ENCODE measurements around the gene P2RX4. TPM values are rescaled to one million over a fixed set of nuclear protein-coding genes. Genes with fewer than 3 reads are reported as not detected.
"Not testable (repeated sequence)": the region's sequence is repeated elsewhere in the genome, so short reads cannot be mapped to it uniquely, and the experiment has no call there.

Gene P2RX4
- total RNA-seq, 1 donor from 2014 or later, result 11.4 TPM

DNA sequence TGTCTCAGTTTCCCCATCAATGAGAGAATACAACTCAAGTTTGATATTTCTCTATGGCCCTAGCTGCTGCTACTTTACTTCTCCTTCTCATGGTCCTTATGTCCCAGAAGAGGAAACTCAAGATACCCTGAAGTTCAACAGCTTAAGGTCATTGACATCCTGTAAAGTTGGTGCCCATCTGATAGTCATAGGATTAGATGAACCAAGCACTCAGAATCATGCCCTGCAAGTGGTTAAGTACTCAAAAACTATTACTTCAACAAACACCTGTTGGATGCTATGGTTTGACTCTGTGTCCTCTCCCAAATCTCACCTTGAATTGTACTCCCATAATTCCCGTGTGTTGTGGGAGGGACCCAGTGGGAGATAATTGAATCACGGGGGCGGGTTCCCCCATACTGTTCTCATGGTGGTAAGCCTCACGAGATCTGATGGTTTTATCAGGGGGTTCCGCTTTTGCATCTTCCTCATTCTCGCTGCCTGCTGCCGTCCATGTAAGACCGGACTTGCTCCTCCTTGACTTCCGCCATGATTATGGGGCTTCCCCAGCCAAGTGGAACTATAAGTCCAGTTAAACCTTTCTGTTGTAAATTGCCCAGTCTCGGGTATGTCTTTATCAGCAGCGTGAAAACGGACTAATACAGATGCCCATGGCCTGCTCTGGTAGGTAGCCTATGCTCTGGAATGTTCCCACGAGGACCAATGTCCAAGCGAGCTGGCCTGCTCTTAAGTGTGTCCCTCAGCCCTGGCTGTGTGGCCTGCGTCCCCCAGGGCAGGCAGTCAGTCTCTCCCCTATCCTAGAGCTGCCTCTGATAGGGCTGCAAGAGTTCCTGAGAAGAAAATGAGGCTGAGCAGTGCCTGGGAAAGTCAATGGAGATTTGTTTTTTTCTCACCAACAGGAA is 68.5 kb downstream of the P2RX4 start:
- no peak for DNase-seq

GRCh38 chr12:121279071-121279375 is 69.1 kb downstream of the P2RX4 start:
- DNase-seq, result no peak

DNA sequence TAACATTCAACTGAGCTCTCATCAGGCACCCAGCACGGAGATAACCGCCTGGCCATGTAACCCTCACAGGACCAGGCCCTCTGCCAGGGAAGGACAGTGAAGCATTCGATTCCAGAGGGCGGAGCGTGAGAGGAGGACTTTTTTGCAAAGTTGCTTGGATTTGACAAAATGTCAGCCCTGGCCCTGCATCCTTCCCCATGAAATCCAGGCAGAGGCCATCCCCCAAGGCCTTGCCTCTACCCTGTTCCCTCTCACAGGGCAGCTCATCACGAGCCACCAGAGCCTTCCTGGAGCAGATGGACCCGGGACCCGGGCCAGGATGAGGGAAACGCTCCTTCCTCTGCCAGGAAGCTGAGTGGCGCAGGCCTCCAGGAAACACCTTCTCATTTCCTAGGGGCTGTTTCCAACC is 69.6 kb downstream of the P2RX4 start:
- DNase-seq, result no peak

DNA sequence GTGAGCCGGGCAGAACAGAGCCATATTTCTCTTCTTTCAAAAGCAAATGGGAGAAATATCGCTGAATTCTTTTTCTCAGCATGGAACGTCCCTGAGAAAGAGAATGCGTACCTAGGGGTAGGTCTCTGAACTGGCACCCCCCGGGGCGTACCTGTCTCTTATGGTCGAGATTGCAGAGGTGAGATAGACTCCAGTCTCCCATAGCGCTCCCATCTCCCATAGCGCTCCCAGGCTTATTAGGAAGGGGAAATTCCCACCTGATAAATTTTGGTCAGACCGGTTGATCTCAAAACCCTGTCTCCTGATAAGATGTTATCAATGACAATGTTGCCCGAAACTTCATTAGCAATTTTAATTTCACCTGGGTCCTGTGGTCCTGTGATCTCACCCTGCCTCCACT is 70.6 kb downstream of the P2RX4 start:
- DNase-seq, result not testable (repeated sequence)

GRCh38 chr12:121281116-121281515 is 71.2 kb downstream of the P2RX4 start:
- not testable (repeated sequence) for DNase-seq

- no peak for DNase-seq
These were observed 72.3 kb downstream of the P2RX4 start for GRCh38 chr12:121282072-121282742.

- not testable (repeated sequence) for DNase-seq
These were observed 73.0 kb downstream of the P2RX4 start for GRCh38 chr12:121282910-121283309.

DNA sequence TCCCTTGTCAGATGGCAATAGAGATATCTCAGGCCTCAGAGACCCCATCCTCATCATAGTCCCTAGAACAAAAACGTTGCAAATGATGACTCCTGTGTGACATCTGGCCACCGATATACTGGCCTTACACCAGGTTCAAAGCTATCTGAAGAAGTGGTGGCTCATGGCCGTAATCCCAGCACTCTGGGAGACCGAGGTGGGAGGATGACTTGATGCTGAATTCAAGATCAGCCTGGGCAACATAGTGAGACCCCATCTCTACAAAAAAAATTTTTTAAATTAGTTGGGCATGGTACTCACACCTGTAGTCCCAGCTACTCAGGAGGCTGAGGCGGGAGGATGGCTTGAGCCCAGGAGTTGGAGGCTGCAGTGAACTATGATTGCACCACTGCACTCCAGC is 73.5 kb downstream of the P2RX4 start:
- DNase-seq, result no peak

Other genes starting within 250 kb of the P2RX4 start
- gene HNF1A, start 231.6 kb upstream of the P2RX4 start, total RNA-seq, result not detected
- 8.9 TPM for gene C12orf43, start 193.6 kb upstream of the P2RX4 start, total RNA-seq
- gene OASL, start 170.9 kb upstream of the P2RX4 start, total RNA-seq, result 0.31 TPM
- gene P2RX7, start 77.3 kb upstream of the P2RX4 start, total RNA-seq, result 2.3 TPM
- gene CAMKK2, start 86.6 kb downstream of the P2RX4 start, total RNA-seq, result 16.8 TPM
- 198 TPM for gene ANAPC5, start 142.3 kb downstream of the P2RX4 start, total RNA-seq
- 51.8 TPM for gene RNF34, start 190.0 kb downstream of the P2RX4 start, total RNA-seq

All from tongue (tissue), 2 donors.